ENCODE data around the gene CALN1.

The CALN1 gene

GRCh38 chr7:71870812-71871211, 541.3 kb downstream of the CALN1 start:
- no peak for TF ChIP-seq ZNF274 (IDR thresholded peaks at IDR 0.05; ENCODE audit: low read depth, low read length)
- H3K4me3 ChIP-seq (ENCODE audit: low read length) = no peak overlapping the region

GRCh38 chr7:71868797-71869196, 543.3 kb downstream of the CALN1 start:
- H3K4me3 ChIP-seq (ENCODE audit: low read length) = no peak overlapping the region
- no peak for TF ChIP-seq ZNF274 (IDR thresholded peaks at IDR 0.05; ENCODE audit: low read depth, low read length)

- H3K4me3 ChIP-seq (ENCODE audit: low read length) = no peak overlapping the region
- TF ChIP-seq ZNF274 (IDR thresholded peaks at IDR 0.05; ENCODE audit: low read depth, low read length) = no peak
These were observed 544.5 kb downstream of the CALN1 start for GRCh38 chr7:71867626-71868025.

GRCh38 chr7:71865172-71865571, 547.0 kb downstream of the CALN1 start:
- no peak overlapping the region for H3K4me3 ChIP-seq (ENCODE audit: low read length)

GRCh38 chr7:71864130-71864529, 548.0 kb downstream of the CALN1 start:
- no peak overlapping the region for H3K4me3 ChIP-seq (ENCODE audit: low read length)
- no peak for TF ChIP-seq ZNF274 (IDR thresholded peaks at IDR 0.05; ENCODE audit: low read depth, low read length)

More at GRCh38 chr7:71865172-71865571, 547.0 kb downstream of the CALN1 start:
- TF ChIP-seq ZNF274 (IDR thresholded peaks at IDR 0.05; ENCODE audit: low read depth, low read length) = no peak

DNA sequence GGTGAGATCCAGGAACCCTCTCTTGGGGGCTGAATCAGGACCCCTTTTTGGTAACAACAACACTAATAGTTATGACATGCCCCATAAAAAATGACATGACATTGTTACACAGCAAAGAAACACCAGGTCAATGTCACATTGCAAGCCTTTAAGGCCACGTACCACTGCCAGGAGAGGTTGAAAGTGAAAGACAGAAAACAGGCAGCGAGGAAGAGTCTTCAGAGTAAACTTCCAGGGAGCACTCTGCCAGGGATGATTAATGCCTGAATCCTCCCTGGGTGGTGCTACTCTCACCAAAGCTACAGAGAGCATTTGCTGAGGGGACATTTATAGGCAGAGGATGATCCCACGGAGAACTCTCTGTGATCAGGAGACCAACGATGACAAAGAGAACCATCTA, 551.6 kb downstream of the CALN1 start:
- TF ChIP-seq ZNF274 (IDR thresholded peaks at IDR 0.05; ENCODE audit: low read depth, low read length) = no peak
- H3K4me3 ChIP-seq (ENCODE audit: low read length) = no peak overlapping the region

DNA sequence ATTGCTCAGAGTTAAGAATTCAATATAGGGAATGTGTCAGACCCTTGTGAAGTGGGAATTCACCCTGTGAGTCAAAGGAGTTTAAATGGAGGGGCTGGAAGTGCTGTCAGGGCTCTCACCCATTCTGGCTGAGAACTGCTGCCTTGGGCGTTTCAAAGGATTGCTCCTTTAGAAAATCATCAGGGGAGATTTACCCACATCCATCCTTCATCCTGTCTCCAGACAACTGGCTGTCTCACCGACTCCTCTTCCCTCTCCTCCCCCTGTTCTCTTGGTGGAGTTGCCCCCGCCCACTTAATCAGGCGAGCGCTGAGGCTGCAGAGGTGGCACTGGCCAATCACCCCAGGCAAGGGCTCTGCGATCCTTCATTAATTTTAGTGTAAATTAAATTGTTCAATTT, 554.8 kb downstream of the CALN1 start:
- H3K4me3 ChIP-seq (ENCODE audit: low read length) = no peak overlapping the region
- no peak for TF ChIP-seq ZNF274 (IDR thresholded peaks at IDR 0.05; ENCODE audit: low read depth, low read length)

DNA sequence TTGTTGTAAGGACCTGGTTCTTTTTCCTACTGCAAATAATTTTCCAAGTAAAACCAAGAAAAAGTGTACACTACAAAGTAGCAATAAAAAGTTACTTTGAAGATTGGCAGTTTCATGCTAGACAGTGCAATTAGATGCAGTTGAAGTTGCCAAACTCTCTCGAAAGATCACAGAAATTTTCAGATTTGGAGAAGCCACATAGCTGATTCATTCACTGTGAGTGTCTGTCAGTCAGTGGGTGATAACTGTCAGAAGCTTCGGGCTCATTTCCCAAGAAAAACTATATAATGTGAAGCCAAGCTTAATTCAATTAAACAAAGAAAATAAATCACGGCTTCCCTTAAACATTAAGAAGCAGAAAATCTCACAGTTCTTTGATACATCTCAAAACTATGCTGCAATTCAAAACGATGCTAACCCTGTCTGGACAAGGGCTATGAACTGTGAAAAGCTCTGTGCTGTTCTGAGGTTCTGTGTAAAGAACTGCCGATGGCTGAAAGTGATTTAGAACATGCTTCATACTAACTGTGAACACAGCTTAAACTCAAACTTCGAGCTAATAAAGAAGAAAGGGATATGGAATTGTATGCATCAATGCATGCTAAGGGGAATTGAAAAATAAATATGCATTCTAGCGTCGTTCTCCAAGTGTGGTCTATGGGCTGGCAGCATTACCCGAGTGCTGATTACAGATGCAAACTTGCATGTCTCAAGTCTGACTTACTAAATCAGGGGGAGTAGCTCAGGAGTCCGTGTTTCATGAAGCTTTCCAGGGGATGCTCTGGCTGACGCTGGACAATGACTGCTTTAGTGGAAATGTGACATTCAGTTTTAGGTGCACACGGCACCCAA, 557.4 kb downstream of the CALN1 start:
- H3K4me3 ChIP-seq (ENCODE audit: low read length) = no peak overlapping the region
- TF ChIP-seq ZNF274 (IDR thresholded peaks at IDR 0.05; ENCODE audit: low read depth, low read length) = no peak

GRCh38 chr7:71851776-71852498, 560.2 kb downstream of the CALN1 start:
- no peak for TF ChIP-seq ZNF274 (IDR thresholded peaks at IDR 0.05; ENCODE audit: low read depth, low read length)
- no peak overlapping the region for H3K4me3 ChIP-seq (ENCODE audit: low read length)

- no peak overlapping the region for H3K4me3 ChIP-seq (ENCODE audit: low read length)
- no peak for TF ChIP-seq ZNF274 (IDR thresholded peaks at IDR 0.05; ENCODE audit: low read depth, low read length)
These were observed 566.0 kb downstream of the CALN1 start for GRCh38 chr7:71846160-71846559.

- TF ChIP-seq ZNF274 (IDR thresholded peaks at IDR 0.05; ENCODE audit: low read depth, low read length) = no peak
- no peak overlapping the region for H3K4me3 ChIP-seq (ENCODE audit: low read length)
These were observed 568.5 kb downstream of the CALN1 start for GRCh38 chr7:71843676-71844075.

DNA sequence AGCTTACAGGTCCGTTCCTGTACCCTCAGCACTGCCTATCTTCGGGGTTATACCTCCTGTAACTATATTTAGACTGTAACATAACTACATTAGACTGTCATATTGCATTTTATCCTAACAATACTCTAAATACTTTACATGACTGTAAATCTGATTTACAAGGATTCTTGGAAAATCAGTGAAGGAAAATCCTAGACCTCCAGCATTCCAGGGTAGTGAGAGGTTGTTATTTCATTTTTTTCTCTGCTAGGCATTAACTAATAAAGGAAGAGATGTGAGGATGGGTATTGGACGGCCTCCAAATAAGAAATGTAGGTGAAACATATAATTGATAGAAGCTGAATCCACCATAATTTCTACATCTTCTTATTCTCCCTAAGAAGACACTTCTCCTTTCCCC, 569.4 kb downstream of the CALN1 start:
- no peak for TF ChIP-seq ZNF274 (IDR thresholded peaks at IDR 0.05; ENCODE audit: low read depth, low read length)
- H3K4me3 ChIP-seq (ENCODE audit: low read length) = no peak overlapping the region

GRCh38 chr7:71842381-71842780, 569.8 kb downstream of the CALN1 start:
- no peak for TF ChIP-seq ZNF274 (IDR thresholded peaks at IDR 0.05; ENCODE audit: low read depth, low read length)
- no peak overlapping the region for H3K4me3 ChIP-seq (ENCODE audit: low read length)

- H3K4me3 ChIP-seq (ENCODE audit: low read length) = no peak overlapping the region
- TF ChIP-seq ZNF274 (IDR thresholded peaks at IDR 0.05; ENCODE audit: low read depth, low read length) = no peak
These were observed 577.1 kb downstream of the CALN1 start for GRCh38 chr7:71835056-71835455.

GRCh38 chr7:71829515-71829914, 582.6 kb downstream of the CALN1 start:
- no peak for TF ChIP-seq ZNF274 (IDR thresholded peaks at IDR 0.05; ENCODE audit: low read depth, low read length)

More at GRCh38 chr7:71829515-71829914, 582.6 kb downstream of the CALN1 start:
- H3K4me3 ChIP-seq (ENCODE audit: low read length) = no peak overlapping the region
